ENCODE results near the gene LRP1-AS. TPM values are rescaled to one million over a fixed set of nuclear protein-coding genes. Genes with fewer than 3 reads are reported as not detected.

LRP1-AS gene
- total and polyA plus RNA-seq, 2 experiments from 2014 or later, result not detected

DNA sequence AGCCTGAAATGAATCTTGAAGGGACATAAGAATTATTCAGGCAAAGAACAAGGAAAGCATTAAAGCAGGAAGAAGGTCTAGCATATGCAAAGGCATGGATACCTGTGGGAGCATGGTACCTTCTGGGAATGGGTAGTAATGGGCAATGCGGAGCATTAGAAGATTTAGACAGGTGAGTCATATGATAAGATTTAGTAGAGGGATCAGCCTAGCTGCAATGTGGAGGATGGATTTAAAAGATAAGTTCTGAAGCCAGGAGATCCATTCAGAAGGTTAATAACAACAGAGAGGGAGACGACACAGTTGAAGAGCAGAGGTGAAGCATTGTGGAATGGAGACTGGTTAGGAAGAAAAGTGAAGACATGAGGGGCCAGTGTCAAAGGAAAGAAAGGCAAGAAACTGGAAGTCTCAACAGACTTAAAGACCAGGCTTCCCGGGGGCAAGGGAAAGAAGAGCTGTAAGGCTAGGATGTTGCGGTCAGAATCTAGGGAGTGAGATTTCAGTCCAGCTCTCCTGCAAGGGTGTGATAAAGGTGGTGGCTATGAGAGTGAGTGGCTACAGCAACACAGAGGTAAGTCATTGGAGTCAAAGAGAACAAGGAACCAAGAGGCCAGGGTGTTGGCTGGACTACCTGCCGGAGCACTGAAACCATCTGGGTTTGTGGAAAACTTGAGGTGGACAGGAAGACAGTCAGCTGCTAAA is 30.7 kb downstream of the LRP1-AS start:
- Histone ChIP-seq H3K9me3 (ENCODE audit: low read depth) (no peaks in the 10 kb centered on the region), H3K4me3 (no peak overlapping the region), H3K27ac (no peak overlapping the region), H3K4me1 (ENCODE audit: low read depth) (no peaks in the 10 kb centered on the region), H3K27me3 (no peaks in the 10 kb centered on the region), H3K36me3 (no peaks in the 10 kb centered on the region)
- no peak for DNase-seq (ENCODE audit: low read depth in 1 of 2, low spot score in 1 of 2)
- TF ChIP-seq, protein P1, sequence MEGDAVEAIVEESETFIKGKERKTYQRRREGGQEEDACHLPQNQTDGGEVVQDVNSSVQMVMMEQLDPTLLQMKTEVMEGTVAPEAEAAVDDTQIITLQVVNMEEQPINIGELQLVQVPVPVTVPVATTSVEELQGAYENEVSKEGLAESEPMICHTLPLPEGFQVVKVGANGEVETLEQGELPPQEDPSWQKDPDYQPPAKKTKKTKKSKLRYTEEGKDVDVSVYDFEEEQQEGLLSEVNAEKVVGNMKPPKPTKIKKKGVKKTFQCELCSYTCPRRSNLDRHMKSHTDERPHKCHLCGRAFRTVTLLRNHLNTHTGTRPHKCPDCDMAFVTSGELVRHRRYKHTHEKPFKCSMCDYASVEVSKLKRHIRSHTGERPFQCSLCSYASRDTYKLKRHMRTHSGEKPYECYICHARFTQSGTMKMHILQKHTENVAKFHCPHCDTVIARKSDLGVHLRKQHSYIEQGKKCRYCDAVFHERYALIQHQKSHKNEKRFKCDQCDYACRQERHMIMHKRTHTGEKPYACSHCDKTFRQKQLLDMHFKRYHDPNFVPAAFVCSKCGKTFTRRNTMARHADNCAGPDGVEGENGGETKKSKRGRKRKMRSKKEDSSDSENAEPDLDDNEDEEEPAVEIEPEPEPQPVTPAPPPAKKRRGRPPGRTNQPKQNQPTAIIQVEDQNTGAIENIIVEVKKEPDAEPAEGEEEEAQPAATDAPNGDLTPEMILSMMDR (IDR thresholded peaks at IDR 0.05; ENCODE audit: low read depth, low read length), result no peak

DNA sequence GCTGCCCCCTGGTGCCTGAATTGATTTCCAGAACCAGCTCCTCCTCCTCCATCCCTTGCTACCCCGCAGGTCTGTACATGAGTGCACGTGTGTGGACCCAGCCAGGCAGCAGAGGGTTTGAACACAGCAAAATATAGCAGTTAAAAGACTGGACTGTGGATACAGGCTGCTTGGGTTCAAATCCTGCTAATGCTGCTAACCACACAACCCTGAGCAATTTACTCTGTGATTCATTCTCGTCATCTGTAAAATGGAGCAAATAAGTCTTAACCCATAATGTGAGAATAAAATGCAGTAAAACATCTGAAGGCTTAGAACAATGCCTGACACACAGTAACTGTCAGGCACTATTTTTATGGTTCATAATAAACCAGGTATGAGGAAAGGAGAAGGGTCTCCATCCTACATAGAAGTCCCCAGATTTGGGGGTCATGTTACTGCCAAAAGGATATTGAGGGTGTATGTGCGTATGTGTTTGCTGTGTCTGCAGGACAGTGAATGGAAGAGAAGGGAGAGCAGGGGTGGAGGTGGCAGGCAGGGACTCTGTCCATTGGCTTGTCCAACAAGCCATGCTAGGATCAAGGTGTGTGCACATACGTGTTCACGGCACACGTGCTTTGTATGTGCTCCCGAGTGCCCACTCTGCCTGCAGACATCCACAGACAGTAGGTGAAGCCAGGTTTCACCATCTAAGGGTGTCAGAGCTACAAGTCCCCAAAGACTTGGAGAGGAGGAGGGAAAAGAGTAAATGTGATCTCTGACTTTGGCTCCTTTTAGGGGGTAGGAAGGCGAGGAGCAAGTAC is 34.7 kb downstream of the LRP1-AS start:
- peak overlapping the region; percentile 31 for H3K4me3 ChIP-seq
- peaks cover 14% of the 10 kb centered on the region for H3K4me1 ChIP-seq (ENCODE audit: low read depth)
- DNase-seq (ENCODE audit: low read depth in 1 of 2, low spot score in 1 of 2), result no peak
- no peaks in the 10 kb centered on the region for H3K27me3 ChIP-seq
- TF ChIP-seq, protein P1 (IDR thresholded peaks at IDR 0.05; ENCODE audit: low read depth, low read length), result peak; percentile 81
- H3K9me3 ChIP-seq (ENCODE audit: low read depth), result no peaks in the 10 kb centered on the region
- H3K27ac ChIP-seq, result peak overlapping the region; percentile 88
- H3K36me3 ChIP-seq, result no peaks in the 10 kb centered on the region

DNA sequence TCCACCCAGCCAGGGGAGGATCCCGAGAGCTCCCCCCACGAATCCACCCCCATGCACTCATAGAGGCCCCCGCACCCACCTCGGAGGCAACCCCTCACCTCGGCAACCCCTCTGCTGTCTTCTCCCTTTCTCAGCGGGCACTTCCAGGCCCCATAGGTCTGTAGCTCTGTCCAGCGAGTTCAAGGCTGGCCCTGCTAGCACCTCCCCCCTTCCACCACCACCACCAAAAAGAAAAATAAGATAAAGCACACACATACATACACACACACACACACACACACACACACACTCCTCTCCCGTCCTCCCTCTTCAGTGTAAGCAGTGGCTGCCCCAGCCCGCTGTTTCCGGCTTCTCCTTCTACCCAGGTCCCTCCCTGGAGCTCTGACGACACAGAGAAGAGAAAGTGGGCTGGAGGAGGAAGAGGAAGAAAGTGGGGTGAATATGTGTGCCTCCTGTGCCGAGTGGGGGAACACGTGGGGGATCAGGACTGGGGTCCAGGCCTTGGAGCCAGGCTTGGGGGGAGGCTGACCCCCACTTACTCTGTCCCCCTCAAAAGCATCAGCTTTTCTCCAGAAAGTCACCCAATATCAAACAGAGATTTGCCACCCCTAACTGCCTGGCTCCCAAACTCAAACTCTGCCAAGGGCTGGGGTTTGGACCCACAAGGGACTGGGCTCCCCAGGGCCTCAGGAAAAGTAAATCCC is 36.2 kb downstream of the LRP1-AS start, which contains the start of gene STAT6:
TSS of gene STAT6 (minus strand) at position 332 of the 704 bp plus-strand sequence. CDS start 3,084 bp downstream, outside the sequence.
- H3K4me3 ChIP-seq, result peak within 1 kb of the TSS; percentile 31
- H3K27ac ChIP-seq, result peak within 1 kb of the TSS; percentile 88
- H3K27me3 ChIP-seq, result no peaks in the 10 kb centered on the region
- no peaks in the 10 kb centered on the region for H3K9me3 ChIP-seq (ENCODE audit: low read depth)
- H3K4me1 ChIP-seq (ENCODE audit: low read depth), result peaks cover 15% of the 10 kb centered on the region
- H3K36me3 ChIP-seq, result no peaks in the 10 kb centered on the region
- peak; percentile 80 to 97 for DNase-seq (ENCODE audit: low read depth in 1 of 2, low spot score in 1 of 2)
- TF ChIP-seq, protein P1 (IDR thresholded peaks at IDR 0.05; ENCODE audit: low read depth, low read length), result no peak

DNA sequence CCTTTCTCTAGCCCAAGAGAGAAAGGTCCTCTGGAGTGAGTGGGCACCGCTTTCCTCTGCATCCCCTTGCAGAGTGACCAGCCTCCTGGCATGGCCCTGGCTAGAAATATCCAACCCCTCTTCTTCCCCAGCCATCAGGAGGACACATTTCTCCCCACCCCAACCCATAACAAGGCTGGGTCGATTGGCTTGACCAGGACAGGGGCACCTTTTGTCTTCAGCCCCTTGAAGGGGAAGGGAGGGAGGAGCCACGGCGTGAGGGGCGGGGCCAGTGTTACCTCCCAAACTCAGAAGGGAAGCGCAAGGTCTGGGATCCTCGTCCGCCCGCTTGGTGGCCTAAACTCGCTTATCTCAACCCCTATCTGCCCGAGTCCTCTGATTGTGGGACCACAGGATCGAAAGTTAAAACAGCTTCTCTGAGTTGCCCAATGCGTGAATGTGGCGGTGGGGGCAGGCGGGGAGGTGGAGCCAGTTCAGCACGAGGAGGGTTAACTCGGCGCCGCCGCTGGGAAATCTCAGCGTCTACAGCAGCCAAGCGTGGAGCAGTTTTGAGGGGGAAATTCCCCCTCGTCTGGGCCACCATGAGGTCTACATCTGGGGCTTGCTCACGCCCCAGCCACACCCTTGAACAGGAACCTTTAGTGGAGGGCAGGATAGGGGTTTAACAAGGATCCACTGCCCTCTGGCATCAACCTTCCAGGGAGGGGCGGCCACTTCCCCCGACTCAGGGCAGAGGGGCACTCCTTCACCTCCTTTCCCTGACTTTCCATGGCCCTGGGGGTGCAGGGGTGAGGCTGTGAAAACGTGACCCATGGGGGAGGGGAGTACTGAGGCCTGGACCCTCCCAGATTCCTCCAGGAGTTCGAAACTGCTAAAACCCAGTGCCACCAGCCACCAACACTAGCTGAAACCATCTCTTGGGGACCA is 37.1 kb downstream of the LRP1-AS start:
- no peaks in the 10 kb centered on the region for H3K9me3 ChIP-seq (ENCODE audit: low read depth)
- H3K4me3 ChIP-seq, result peak overlapping the region; percentile 31
- H3K4me1 ChIP-seq (ENCODE audit: low read depth), result peaks cover 15% of the 10 kb centered on the region
- DNase-seq (ENCODE audit: low read depth in 1 of 2, low spot score in 1 of 2), result peak; percentile 54 to 59
- H3K27me3 ChIP-seq, result no peaks in the 10 kb centered on the region
- peak overlapping the region; percentile 88 for H3K27ac ChIP-seq
- TF ChIP-seq, protein P1 (IDR thresholded peaks at IDR 0.05; ENCODE audit: low read depth, low read length), result no peak
- no peaks in the 10 kb centered on the region for H3K36me3 ChIP-seq
